ENCODE measurements around the gene TINCR.
"Not testable (repeated sequence)": the region's sequence is repeated elsewhere in the genome, so short reads cannot be mapped to it uniquely, and the experiment has no call there.

Gene TINCR

GRCh38 chr19:5557691-5558090, 10.1 kb downstream of the TINCR start:
- DNase-seq, result no peak

DNA sequence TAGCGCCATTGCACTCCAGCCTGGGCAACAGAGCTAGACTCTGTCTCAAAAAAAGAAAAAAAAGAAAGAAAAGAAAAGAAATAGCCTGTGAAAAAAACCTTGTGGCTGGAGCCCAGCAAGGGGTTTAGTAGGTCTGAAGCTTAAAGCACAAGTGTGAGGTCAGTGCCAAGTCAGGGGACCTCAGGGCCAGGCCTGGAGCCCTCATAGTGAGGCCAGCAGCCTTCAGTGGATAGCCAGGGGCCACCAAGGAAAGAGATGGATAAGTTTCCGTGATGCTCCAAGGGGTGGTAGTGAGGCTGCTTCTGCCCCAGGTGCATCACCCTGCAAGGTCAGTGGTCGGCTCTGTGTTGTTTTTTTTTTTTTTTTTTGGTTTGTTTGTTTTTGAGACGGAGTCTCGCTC, 12.9 kb downstream of the TINCR start:
- no peak for DNase-seq

DNA sequence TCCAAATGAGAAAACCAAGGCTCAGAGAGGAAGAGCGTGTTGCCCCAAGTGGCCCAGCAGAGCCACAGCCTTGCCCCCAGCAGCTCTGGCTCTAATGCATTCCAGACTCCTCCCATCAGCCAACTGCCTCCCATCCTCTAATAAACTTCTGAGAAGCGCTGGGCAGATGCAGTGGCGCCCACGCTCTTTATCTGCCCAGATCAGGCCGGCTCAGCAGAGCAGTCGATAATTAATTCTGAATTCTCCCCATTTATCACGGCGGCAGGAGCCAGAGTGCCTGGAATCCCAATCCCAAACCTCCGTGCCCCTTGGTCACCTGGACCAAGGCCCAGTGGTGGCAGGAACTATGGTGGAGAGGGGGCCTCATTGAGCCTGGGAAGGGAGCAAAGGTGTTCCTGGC, 13.9 kb downstream of the TINCR start:
- no peak for DNase-seq

- peak; percentile 3 for DNase-seq
These were observed 19.9 kb downstream of the TINCR start for GRCh38 chr19:5547881-5548280.

DNA sequence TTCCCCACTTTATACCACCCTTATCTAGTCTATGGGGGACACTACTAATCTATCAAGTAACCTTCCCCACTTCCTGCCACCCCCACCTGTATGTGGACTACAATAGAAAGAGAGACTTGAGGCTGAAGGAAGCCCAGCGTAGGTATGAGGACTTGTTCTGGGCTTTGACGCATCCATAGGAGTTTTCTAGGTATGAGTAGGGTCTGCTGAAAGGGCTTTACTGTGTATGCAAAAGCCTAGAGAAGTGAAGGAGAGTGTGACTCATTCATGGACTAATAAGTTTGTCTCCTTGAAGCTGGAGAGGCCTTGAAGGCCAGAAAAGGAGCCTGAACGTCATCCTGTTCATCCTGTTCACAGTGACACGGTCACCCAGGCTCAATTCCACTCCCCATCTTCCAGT, 21.8 kb downstream of the TINCR start:
- no peak for DNase-seq

DNA sequence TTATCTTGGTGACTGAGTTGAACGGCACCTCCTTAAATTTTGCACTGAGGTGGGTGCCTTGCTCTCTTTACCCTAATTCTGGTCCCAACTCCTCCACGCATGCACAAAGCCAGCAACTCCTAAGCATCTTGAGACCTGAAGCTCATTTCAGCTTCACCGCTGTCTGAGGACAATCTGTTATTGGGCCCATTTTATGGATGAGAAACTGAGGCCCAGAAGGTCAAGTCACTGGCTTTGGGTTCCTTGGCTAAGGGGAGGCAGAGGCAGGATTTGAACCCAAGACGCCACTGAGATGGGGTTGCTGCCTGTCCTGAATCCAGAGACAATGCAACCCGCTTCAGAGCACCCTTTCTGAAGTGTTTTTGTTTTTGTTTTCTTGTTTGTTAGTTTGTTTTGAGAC, 22.7 kb downstream of the TINCR start:
- no peak for DNase-seq

GRCh38 chr19:5542665-5543064, 25.1 kb downstream of the TINCR start:
- DNase-seq, result no peak

- DNase-seq, result no peak
These were observed 26.3 kb downstream of the TINCR start for GRCh38 chr19:5541456-5541855.

DNA sequence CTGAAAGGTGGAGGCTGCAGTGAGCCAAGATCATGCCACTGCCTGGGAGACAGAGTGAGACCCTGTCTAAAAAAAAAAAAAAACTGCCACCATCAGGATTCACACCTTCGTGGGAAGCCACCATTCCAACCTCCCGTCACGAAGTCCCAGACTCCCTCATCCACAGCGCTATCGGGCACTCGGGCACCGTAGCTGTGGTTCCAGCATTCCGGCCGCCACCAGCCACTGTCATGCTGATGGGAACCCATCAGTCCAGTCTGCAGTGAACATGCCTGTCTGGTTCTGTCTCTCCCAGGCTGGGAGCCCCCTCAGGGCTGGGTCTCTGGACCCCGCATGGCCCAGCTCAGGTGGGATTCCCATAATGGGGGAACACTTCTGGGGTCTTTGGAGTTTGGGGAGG, 27.5 kb downstream of the TINCR start:
- no peak for DNase-seq

DNA sequence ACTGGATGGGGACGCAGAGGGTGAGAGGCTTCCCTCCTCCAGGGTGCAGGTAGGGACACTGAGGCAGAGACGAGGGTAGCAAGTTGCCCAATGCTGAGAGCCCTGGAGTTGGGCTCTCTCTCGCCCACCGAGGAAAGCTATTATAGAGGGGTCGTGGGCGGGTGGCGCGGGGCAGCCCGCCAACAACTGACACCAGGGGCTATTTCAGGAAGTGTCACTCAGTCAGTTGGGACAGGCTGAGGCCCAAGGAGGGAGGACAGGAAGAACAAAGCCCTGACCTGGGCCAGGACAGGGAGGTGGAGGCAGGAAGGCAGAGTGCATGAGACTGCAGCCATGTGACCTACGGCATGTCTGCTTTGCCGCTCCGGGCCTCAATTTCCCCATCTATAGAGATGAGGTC, 29.9 kb downstream of the TINCR start:
- DNase-seq, result no peak

- DNase-seq, result not testable (repeated sequence)
These were observed 30.7 kb downstream of the TINCR start for GRCh38 chr19:5536982-5537579.

DNA sequence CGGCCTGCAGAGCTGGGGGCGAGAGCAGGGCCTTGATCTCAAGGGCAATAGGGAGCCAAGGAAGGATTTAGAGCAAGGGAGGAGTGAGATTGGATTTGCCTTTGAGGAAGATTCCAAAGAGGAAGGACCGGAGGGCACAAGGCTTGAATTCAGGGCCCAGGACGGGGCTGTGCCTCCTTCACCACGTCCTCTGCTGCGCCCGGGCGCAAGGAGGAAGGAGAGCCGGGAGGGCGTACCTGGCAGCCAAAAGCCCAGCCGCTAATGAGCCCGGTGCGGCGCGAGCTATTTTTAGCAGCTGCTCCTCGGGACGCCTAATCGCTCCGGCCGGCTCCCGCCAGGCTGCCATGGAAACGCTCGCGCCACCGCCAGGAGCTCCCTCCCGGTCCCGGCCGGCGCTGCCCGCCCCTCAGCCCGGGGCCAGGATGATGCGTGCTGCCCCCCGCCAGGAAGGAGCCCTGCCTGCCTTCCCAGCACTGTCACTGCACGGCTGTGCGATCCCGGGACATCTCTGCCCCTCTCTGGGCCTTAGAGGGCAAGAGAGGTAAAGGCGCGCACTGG, 31.3 kb downstream of the TINCR start:
- DNase-seq, result peak; percentile 5

DNA sequence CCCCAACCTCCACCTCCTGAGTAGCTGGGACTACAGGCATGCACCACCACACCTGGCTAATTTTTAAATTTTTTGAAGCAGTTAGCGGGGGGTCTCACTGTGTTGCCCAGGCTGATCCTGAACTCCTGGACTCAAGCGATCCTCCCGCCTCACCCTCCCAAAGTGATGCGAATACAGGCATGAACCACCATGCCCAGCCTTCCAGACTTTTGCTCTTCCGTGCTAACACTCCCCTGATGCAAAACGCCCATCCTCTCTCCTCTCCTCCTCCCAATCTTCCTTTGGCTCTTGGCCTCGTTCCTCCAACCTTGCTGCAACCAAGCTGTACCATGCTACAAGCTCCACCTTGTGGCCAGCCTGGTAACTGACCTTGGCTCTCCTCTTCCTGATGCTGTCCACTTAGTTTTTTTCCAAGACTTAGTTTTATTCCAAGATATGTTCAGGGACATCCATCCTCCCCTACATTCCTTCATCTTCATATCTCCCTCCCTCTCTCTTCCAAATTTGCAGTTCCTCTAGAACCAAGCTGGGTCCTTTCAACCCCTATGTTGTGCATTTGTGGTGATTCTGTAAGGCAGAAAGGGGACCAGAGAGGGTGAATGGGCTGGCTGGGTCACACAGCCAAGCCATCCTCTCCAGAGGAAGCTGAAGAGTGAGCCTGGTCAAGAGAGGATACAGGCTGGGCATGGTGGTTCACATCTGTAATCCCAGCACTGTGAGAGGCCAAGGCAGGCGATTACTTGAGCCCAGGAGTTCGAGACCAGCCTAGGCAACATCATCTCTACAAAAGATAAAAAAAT, 32.8 kb downstream of the TINCR start:
- no peak for DNase-seq

GRCh38 chr19:5533257-5533656, 34.5 kb downstream of the TINCR start:
- no peak for DNase-seq

- no peak for DNase-seq
These were observed 37.1 kb downstream of the TINCR start for GRCh38 chr19:5530701-5531100.

DNA sequence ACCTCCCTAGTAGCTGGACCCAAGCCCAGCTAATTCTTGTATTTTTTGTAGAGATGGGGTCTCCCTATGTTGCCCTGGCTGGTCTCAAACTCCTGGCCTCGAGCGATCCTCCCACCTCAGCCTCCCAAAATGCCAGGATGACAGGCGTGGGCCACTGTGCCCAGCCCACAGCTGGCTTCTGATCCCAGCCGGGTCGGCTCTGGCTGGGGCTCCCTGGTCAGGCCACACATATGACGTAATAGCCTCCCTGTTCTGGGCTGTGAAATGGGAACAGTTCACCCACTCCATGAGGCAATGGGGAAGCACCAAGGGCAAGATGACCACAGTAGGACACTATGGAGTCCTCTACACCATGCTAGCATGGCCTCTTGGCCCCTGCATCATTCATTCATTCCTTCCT, 41.1 kb downstream of the TINCR start:
- no peak for DNase-seq

GRCh38 chr19:5524081-5524480, 43.7 kb downstream of the TINCR start:
- no peak for DNase-seq

DNA sequence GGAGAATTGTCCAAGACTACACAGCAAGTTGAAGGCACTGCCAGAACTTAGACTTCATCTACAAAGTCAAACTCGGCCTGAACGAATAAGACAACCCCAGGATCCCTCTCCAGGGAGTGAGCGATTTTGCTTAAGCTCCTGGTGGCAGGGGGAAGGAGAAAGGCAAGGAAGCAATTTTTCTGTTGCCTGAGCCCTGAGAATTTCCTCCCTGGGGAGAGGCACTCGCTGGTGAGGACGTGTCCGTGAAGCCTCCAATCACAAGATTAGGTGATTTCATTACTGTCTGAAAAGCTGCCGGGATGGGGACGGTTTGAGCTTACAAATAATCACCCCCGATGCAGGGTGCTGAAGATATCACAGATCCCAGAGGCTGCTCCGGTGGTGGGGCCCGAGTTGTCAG, 45.6 kb downstream of the TINCR start:
- no peak for DNase-seq

DNA sequence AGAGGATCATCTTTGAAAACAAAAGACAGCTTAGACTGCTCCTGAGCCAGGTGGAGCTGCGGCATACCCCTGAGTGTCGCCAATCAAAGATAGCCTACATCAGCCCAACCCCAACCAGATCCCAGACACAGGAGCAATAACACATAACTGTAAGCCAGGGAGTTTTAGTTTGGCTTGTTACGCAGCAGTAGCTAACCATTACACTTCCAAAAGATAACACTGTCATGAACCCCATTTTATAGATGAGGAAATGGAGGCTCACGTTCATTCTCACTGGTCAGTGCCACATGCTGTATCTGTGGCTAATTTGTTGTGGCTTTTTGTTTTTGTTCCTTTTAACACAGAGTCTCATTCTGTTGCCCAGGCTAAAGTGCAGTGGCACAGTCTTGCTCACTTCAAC, 47.3 kb downstream of the TINCR start:
- DNase-seq, result no peak

DNA sequence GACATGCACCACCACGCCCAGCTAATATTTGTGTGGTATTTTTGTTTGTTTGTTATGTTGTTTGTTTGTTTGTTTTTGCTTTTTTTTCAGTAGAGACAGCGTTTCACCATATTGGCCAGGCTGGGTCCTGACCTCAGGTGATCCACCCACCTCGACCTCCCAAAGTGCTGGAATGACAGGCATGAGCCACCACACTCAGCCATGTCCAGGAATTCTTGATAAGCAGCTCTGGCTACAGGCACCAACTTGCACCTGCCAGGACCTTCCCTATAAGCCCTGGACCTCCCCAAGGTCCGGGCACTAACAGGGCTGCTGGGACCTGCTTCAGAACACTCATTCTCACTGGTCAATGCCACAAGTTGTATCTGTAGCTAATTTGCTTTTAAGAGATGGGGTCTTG, 48.7 kb downstream of the TINCR start:
- no peak for DNase-seq

DNA sequence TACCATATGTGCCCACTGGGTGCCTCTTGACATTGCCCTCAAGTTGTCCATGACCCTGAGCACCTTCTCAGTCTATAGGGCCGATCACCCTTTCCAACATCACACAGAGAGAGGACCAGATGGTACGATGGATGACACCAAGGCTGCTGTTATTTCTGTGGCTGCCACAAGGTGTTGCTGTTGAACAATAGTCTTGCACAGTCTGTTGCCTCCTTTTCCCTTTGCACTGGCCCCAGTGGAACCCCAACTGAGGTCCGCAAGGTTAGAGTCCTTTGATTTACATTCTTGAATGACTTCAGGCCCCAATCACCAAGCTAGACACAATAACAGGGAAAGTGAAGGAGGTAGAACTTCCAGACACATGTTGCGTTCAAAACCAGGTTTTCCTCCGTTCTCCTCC, 52.0 kb downstream of the TINCR start:
- no peak for DNase-seq

- DNase-seq, result no peak
These were observed 53.8 kb downstream of the TINCR start for GRCh38 chr19:5514001-5514400.

GRCh38 chr19:5512715-5513114, 55.0 kb downstream of the TINCR start:
- no peak for DNase-seq

Measured in NCI-H2107 (cell line).